H1 (cell line): ENCODE data around the gene ANXA2R. TPM values are rescaled to one million over a fixed set of nuclear protein-coding genes. Genes with fewer than 3 reads are reported as not detected.
A peak's percentile ranks its signal among the peaks of the same experiment; 100 is the strongest.

Source experiments
- CTCF ChIA-PET: fragments of 300-600 bp; sonication (Branson Sonifier 250); formaldehyde crosslinking; loops from one replicate; lab custom pipeline; 2021; ENCODE audit not compliant: partially characterized antibody; lab: Charles Lee
- POLR2A ChIA-PET: fragments of 300-600 bp; sonication (Branson Sonifier 250); formaldehyde crosslinking; loops from one replicate; lab custom pipeline; 2021; ENCODE audit warnings: inconsistent platforms; ENCODE audit not compliant: partially characterized antibody; lab: Charles Lee
- DNase-seq, 2 experiments: peaks; one replicate each; pipeline versions ENCODE4 v3.0.0 to v3.0.0-alpha.2; 2010 to 2022; ENCODE audit warnings: low spot score in 2 of 2, low read depth in 1 of 2, mixed read lengths in 1 of 2
- FAIRE-seq: peaks from 2 replicates; lab custom pipeline; 2011; peaks lifted over from hg19 to GRCh38; lab: Jason Lieb, UNC
- H2AFZ ChIP-seq: 2 replicates; pipeline ENCODE4 v1.8.1; 2012; ENCODE audit warnings: low read length, inconsistent platforms
- H2AK5ac ChIP-seq: 2 replicates; pipeline ENCODE4 v1.6.1; 2013; ENCODE audit warnings: low read depth, low read length
- H2BK120ac ChIP-seq: replicated peaks from 2 replicates; pipeline ENCODE3; 2013; ENCODE audit warnings: low read depth, low read length, inconsistent platforms
- H2BK12ac ChIP-seq: 2 replicates; pipeline ENCODE4 v1.6.1; 2013; ENCODE audit warnings: low read depth, low read length
- H2BK15ac ChIP-seq: 2 replicates; pipeline ENCODE4 v1.6.1; 2013; ENCODE audit warnings: low read length
- H2BK20ac ChIP-seq: 2 replicates; pipeline ENCODE4 v1.6.1; 2013; ENCODE audit warnings: low read length
- H2BK5ac ChIP-seq: 2 replicates; pipeline ENCODE4 v1.6.1; 2013; ENCODE audit warnings: low read depth, low read length
- H3K14ac ChIP-seq: 2 replicates; pipeline ENCODE4 v1.6.1; 2013; ENCODE audit warnings: inconsistent platforms; ENCODE audit not compliant: insufficient read length
- H3K18ac ChIP-seq: 2 replicates; pipeline ENCODE4 v1.6.1; 2013; ENCODE audit warnings: low read length; ENCODE audit errors: extremely low read depth
- H3K23ac ChIP-seq: 2 replicates; pipeline ENCODE4 v1.6.1; 2013; ENCODE audit warnings: inconsistent platforms; ENCODE audit not compliant: insufficient read length
- H3K23me2 ChIP-seq: 2 replicates; pipeline ENCODE4 v1.6.1; 2013; ENCODE audit warnings: low read depth, low read length
- H3K27ac ChIP-seq: 2 replicates; pipeline ENCODE4 v1.6.1; 2011; ENCODE audit warnings: low read depth, low read length, inconsistent platforms
- H3K27me3 ChIP-seq, 4 experiments: replicated peaks in 1 of 4; 1 replicate in 1 of 4; 2 replicates in 3 of 4; pipeline versions ENCODE4 v1.6.1 to v1.8.1; 2011 to 2013; ENCODE audit warnings: low read length in 3 of 4, mild to moderate bottlenecking in 3 of 4, inconsistent platforms in 2 of 4, mixed read lengths in 2 of 4, moderate library complexity in 1 of 4; ENCODE audit not compliant: control insufficient read depth in 3 of 4, insufficient read depth in 3 of 4; ENCODE audit errors: extremely low read depth in 1 of 4
- H3K36me3 ChIP-seq, 4 experiments: 2 replicates each; pipeline versions ENCODE4 v1.6.1 to v1.8.1; 2011 to 2013; ENCODE audit warnings: mild to moderate bottlenecking in 4 of 4, low read length in 3 of 4, moderate library complexity in 2 of 4, control low read depth in 1 of 4, inconsistent platforms in 1 of 4; ENCODE audit not compliant: insufficient read depth in 4 of 4, control insufficient read depth in 2 of 4
- H3K4ac ChIP-seq: replicated peaks from 2 replicates; pipeline ENCODE3; 2013; ENCODE audit warnings: low read length, low read depth, mixed read lengths, inconsistent platforms; ENCODE audit not compliant: insufficient read length
- H3K4me1 ChIP-seq, 4 experiments: replicated peaks in 1 of 4; 1 replicate in 1 of 4; 2 replicates in 3 of 4; pipeline versions ENCODE4 v1.6.1 to v1.8.1; 2011 to 2013; ENCODE audit warnings: low read length in 3 of 4, inconsistent platforms in 2 of 4, mixed read lengths in 1 of 4; ENCODE audit not compliant: insufficient read depth in 4 of 4, control insufficient read depth in 3 of 4
- H3K4me2 ChIP-seq, 2 experiments: 2 replicates each; pipeline versions ENCODE4 v1.6.1 to v1.8.1; 2011 to 2013; ENCODE audit warnings: low read depth in 2 of 2, low read length in 2 of 2, control low read depth in 1 of 2, inconsistent platforms in 1 of 2, mild to moderate bottlenecking in 1 of 2; ENCODE audit not compliant: insufficient read depth in 1 of 2
- H3K4me3 ChIP-seq, 4 experiments: fragments of 200-600, 300-600 bp in 1 of 4; sonication (generic), shearing (Covaris generic), sonication (Bioruptor Twin) in 1 of 4; 2 replicates each; pipeline versions ENCODE4 v1.5.1 to v1.8.1; 2011 to 2016; ENCODE audit warnings: low read length in 4 of 4, low read depth in 3 of 4, control low read depth in 2 of 4, inconsistent platforms in 2 of 4, mild to moderate bottlenecking in 2 of 4, mixed read lengths in 1 of 4, moderate library complexity in 1 of 4; ENCODE audit not compliant: insufficient read depth in 2 of 4; ENCODE audit errors: extremely low read depth in 1 of 4
- H3K56ac ChIP-seq: replicated peaks from 2 replicates; pipeline ENCODE3; 2013; ENCODE audit warnings: low read depth, mild to moderate bottlenecking, mixed read lengths, low read length, inconsistent platforms; ENCODE audit not compliant: insufficient read length
- H3K79me1 ChIP-seq: 2 replicates; pipeline ENCODE4 v1.6.1; 2013; ENCODE audit warnings: low read depth, low read length, control low read depth
- H3K79me2 ChIP-seq, 2 experiments: 2 replicates each; pipeline versions ENCODE4 v1.6.1 to v1.8.1; 2012 to 2013; ENCODE audit warnings: low read length in 2 of 2, mild to moderate bottlenecking in 2 of 2, inconsistent platforms in 1 of 2; ENCODE audit not compliant: insufficient read depth in 2 of 2, control insufficient read depth in 1 of 2
- H3K9ac ChIP-seq, 4 experiments: replicated peaks in 1 of 4; 1 replicate in 1 of 4; 2 replicates in 3 of 4; pipeline versions ENCODE4 v1.6.1 to v1.8.1; 2011 to 2013; ENCODE audit warnings: low read depth in 3 of 4, low read length in 3 of 4, control low read depth in 2 of 4, mild to moderate bottlenecking in 2 of 4, moderate library complexity in 2 of 4, inconsistent platforms in 1 of 4; ENCODE audit errors: extremely low read depth in 1 of 4
- H3K9me3 ChIP-seq, 2 experiments: 2 replicates each; pipeline versions ENCODE4 v1.6.1 to v1.8.1; 2012 to 2013; ENCODE audit warnings: mild to moderate bottlenecking in 2 of 2, moderate library complexity in 2 of 2, control low read depth in 1 of 2, inconsistent platforms in 1 of 2, low read depth in 1 of 2, low read length in 1 of 2, mixed read lengths in 1 of 2; ENCODE audit not compliant: insufficient read depth in 2 of 2
- H4K20me1 ChIP-seq, 2 experiments: replicated peaks in 1 of 2; 2 replicates each; pipeline versions ENCODE3 to v1.8.1; 2011 to 2013; ENCODE audit warnings: inconsistent platforms in 2 of 2, low read length in 2 of 2, mild to moderate bottlenecking in 1 of 2; ENCODE audit not compliant: insufficient read depth in 2 of 2, control insufficient read depth in 1 of 2
- H4K5ac ChIP-seq: 2 replicates; pipeline ENCODE4 v1.6.1; 2013; ENCODE audit warnings: low read length, low read depth, mixed read lengths, inconsistent platforms; ENCODE audit not compliant: insufficient read length
- H4K8ac ChIP-seq: 2 replicates; pipeline ENCODE4 v1.8.0; 2013; ENCODE audit warnings: mild to moderate bottlenecking, moderate library complexity, low read length, inconsistent platforms; ENCODE audit not compliant: insufficient read depth; ENCODE audit errors: extremely low read depth
- H4K91ac ChIP-seq: replicated peaks from 2 replicates; pipeline ENCODE3; 2013; ENCODE audit warnings: low read length, mixed read lengths, inconsistent platforms; ENCODE audit not compliant: insufficient read length
- BACH1 ChIP-seq: IDR thresholded peaks from 2 replicates; pipeline ENCODE4 v1.6.1; 2012; ENCODE audit warnings: low read length, improper control_type of control experiment
- BRCA1 ChIP-seq: IDR thresholded peaks from 2 replicates; pipeline ENCODE4 v1.6.1; 2012; ENCODE audit warnings: low read depth, low read length, improper control_type of control experiment
- CBX5 ChIP-seq: fragments of 300-800, 300-1000 bp; sonication (generic); IDR thresholded peaks from 2 replicates; pipeline ENCODE4 v1.7.1; 2016; ENCODE audit warnings: antibody characterized with exemption, low read length, low read depth
- CEBPB ChIP-seq: IDR thresholded peaks from 2 replicates; pipeline ENCODE4 v1.6.1; 2012; ENCODE audit warnings: low read depth, low read length
- JUN ChIP-seq: IDR thresholded peaks from 2 replicates; pipeline ENCODE4 v1.6.1; 2011; ENCODE audit warnings: low read depth, mild to moderate bottlenecking, improper control_type of control experiment, low read length
- KDM4A ChIP-seq: IDR thresholded peaks from one replicate; pipeline ENCODE4 v1.7.1; 2012; ENCODE audit warnings: low read depth, mild to moderate bottlenecking, moderate library complexity, low read length, inconsistent platforms; ENCODE audit not compliant: severe bottlenecking
- KDM5A ChIP-seq: fragments of 200-600 bp; IDR thresholded peaks from 2 replicates; pipeline ENCODE4 v1.7.1; 2012; ENCODE audit warnings: mild to moderate bottlenecking, low read length, inconsistent platforms, mixed read lengths
- NANOG ChIP-seq: IDR thresholded peaks from 2 replicates; pipeline ENCODE4 v1.6.1; 2011; ENCODE audit warnings: low read length, low read depth, mild to moderate bottlenecking, inconsistent platforms; ENCODE audit not compliant: insufficient read depth, poor library complexity, severe bottlenecking
- NRF1 ChIP-seq: IDR thresholded peaks from 2 replicates; pipeline ENCODE4 v1.6.1; 2011; ENCODE audit warnings: mild to moderate bottlenecking, low read depth, low read length, improper control_type of control experiment
- RFX5 ChIP-seq: IDR thresholded peaks from 2 replicates; pipeline ENCODE4 v1.6.1; 2011; ENCODE audit warnings: low read depth, low read length, improper control_type of control experiment, borderline replicate concordance
- SP4 ChIP-seq: IDR thresholded peaks from 2 replicates; pipeline ENCODE4 v1.6.1; 2012; ENCODE audit warnings: low read length, inconsistent platforms
- WGBS, 2 experiments: shearing (Covaris generic) in 1 of 2; methylation state at CpG; one replicate each; pipeline versions ENCODE4 v1.1.6 to v1.1.7; 2013 to 2015; ENCODE audit warnings: low lambda C conversion rate in 2 of 2, mixed read lengths in 2 of 2, inconsistent platforms in 1 of 2, low coverage in 1 of 2, missing lambda C conversion rate in 1 of 2; ENCODE audit not compliant: insufficient replicate concordance in 2 of 2, insufficient coverage in 1 of 2, insufficient read length in 1 of 2; ENCODE audit errors: extremely low coverage in 1 of 2, missing lambda C conversion rate in 1 of 2; 5-methylcytosine and 5-hydroxymethylcytosine counted together
- polyA plus RNA-seq, 7 experiments: library from polyadenylated mRNA; depleted of rRNA in 3 of 7; stranded (reverse) in 5 of 7; unstranded in 2 of 7; fragments of >200 nt in 5 of 7; fragments of 200-250 nt in 2 of 7; gene quantifications; 1 replicate in 5 of 7; 2 replicates in 1 of 7; 4 replicates in 1 of 7; pipeline versions ENCODE4 v1.2.1 to v1.2.3, GENCODE V29; 2011 to 2013; ENCODE audit warnings: missing spikeins in 2 of 7, mixed read lengths in 2 of 7
- total RNA-seq: library from RNA; stranded (reverse); fragmentation: NEBNext Ultra II Directional; extraction: Animal tissue kit (Norgen Biotek cat#: 25700); gene quantifications from 2 replicates; pipeline ENCODE4 v1.2.1, GENCODE V29; 2021

ANXA2R gene
- total and polyA plus RNA-seq, 2 of the 8 experiments (the other 6 are each of a cell fraction or from before 2014, with no cell fraction given), result 0.08 to 0.17 TPM

- no peak overlapping the region for H3K23ac ChIP-seq
- peak overlapping the region; percentile 51 to 69 (median 59); a peak in 5 of 8 replicates for H3K4me3 ChIP-seq
- no peak overlapping the region for H2AK5ac ChIP-seq
- H4K91ac ChIP-seq, result no peak overlapping the region
- peaks cover 0 to 2% of the 10 kb centered on the region in 2 experiments for H4K20me1 ChIP-seq
- H2BK15ac ChIP-seq, result no peak overlapping the region
- peak overlapping the region; percentile 23 for H3K56ac ChIP-seq
- 0 out of 2 replicates have a peak overlapping the region, but pooled peaks have one; percentile 52 for H2BK12ac ChIP-seq
- H3K4me1 ChIP-seq, result peaks cover 0 to 3% (median 0%) of the 10 kb centered on the region in 4 experiments; a peak in 2 of 7 replicates
- H3K9ac ChIP-seq, result no peak overlapping the region
- ChIA-PET CTCF (interaction anchor here (0.7 to 2.0 kb wide), 6 partner anchors 14 to 98 kb away, joined by 3 to 7 read pairs (median 3); no protein-coding TSS in a partner anchor), POLR2A (interaction anchor here (1.5 to 2.3 kb wide), 2 partner anchors 10 to 31 kb away, joined by 5 to 6 read pairs; no protein-coding TSS in a partner anchor)
- 87% methylated on average over 19 of the region's 19 CpGs; no CpG with 5 or more reads in 1 of the 2 experiments for WGBS, 2 experiments
- no peaks in the 10 kb centered on the region for H3K36me3 ChIP-seq
- H3K23me2 ChIP-seq, result peaks cover 12% of the 10 kb centered on the region; the same call in 1 of the 2 replicates
- peak overlapping the region; percentile 76 to 82 for H3K4me2 ChIP-seq
- no peak overlapping the region for H4K5ac ChIP-seq
- peak overlapping the region; percentile 97 for H2AFZ ChIP-seq
- no peak overlapping the region for H3K27ac ChIP-seq
- no peak overlapping the region for H4K8ac ChIP-seq
- DNase-seq (no peak), FAIRE-seq (no peak)
- H3K79me1 ChIP-seq, result no peaks in the 10 kb centered on the region
- no peak overlapping the region for H3K14ac ChIP-seq
- H3K18ac ChIP-seq, result no peak overlapping the region; the same call in 1 of the 2 replicates
- no peak overlapping the region for H3K4ac ChIP-seq
- TF ChIP-seq NRF1 (no peak), SP4 (no peak), NANOG (no peak), KDM4A (no peak), CEBPB (no peak), CBX5 (no peak), BRCA1 (no peak), JUN (no peak), KDM5A (no peak), RFX5 (no peak), BACH1 (no peak)
- TF ChIP-seq, all 59 proteins: peak for 0
- Histone ChIP-seq H3K79me2 (no peaks in the 10 kb centered on the region), H2BK120ac (peak overlapping the region; percentile 55), H3K27me3 (peaks cover 29 to 60% (median 51%) of the 10 kb centered on the region in 4 experiments), H2BK5ac (peak overlapping the region; percentile 94; the same call in 1 of the 2 replicates), H2BK20ac (no peak overlapping the region), H3K9me3 (no peaks in the 10 kb centered on the region)
Measured at GRCh38 chr5:43006424-43007202, 33.5 kb downstream of the ANXA2R start.
